Measurements from ENCODE around the gene MXRA8. TPM values are rescaled to one million over a fixed set of nuclear protein-coding genes. Genes with fewer than 3 reads are reported as not detected.

MXRA8 gene
- total RNA-seq, 1 donor from 2014 or later: 106 TPM

DNA sequence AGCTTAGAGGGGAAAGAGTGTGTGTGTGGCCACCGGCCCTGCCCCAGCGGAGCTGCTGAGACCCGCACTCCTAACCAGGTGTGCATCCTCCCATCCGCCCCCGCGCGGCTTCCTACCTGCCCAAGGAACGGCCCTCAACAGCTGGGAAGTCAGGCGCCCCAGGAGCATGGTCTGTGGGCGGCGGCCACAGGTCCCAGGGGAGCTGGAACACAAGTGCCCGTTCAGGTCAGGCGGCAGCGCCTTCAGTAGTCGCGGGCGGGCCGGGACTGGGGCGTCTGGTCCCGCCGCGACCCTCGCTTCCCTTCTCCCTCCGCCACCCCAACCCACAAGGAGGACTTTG, 16.2 kb upstream of the MXRA8 start:
- peak overlapping the region; percentile 96 for H3K4me3 ChIP-seq (ENCODE audit: low read depth, low read length)
- no peaks in the 10 kb centered on the region for H3K36me3 ChIP-seq (ENCODE audit: control insufficient read depth, insufficient read depth, low read length)
- H3K27me3 ChIP-seq (ENCODE audit: control insufficient read depth, insufficient read depth, low read length): no peaks in the 10 kb centered on the region
- TF ChIP-seq, protein P1, sequence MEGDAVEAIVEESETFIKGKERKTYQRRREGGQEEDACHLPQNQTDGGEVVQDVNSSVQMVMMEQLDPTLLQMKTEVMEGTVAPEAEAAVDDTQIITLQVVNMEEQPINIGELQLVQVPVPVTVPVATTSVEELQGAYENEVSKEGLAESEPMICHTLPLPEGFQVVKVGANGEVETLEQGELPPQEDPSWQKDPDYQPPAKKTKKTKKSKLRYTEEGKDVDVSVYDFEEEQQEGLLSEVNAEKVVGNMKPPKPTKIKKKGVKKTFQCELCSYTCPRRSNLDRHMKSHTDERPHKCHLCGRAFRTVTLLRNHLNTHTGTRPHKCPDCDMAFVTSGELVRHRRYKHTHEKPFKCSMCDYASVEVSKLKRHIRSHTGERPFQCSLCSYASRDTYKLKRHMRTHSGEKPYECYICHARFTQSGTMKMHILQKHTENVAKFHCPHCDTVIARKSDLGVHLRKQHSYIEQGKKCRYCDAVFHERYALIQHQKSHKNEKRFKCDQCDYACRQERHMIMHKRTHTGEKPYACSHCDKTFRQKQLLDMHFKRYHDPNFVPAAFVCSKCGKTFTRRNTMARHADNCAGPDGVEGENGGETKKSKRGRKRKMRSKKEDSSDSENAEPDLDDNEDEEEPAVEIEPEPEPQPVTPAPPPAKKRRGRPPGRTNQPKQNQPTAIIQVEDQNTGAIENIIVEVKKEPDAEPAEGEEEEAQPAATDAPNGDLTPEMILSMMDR (IDR thresholded peaks at IDR 0.05; ENCODE audit: insufficient read depth, low read length, poor library complexity, severe bottlenecking): no peak
- DNase-seq (ENCODE audit: low read depth): no peak

DNA sequence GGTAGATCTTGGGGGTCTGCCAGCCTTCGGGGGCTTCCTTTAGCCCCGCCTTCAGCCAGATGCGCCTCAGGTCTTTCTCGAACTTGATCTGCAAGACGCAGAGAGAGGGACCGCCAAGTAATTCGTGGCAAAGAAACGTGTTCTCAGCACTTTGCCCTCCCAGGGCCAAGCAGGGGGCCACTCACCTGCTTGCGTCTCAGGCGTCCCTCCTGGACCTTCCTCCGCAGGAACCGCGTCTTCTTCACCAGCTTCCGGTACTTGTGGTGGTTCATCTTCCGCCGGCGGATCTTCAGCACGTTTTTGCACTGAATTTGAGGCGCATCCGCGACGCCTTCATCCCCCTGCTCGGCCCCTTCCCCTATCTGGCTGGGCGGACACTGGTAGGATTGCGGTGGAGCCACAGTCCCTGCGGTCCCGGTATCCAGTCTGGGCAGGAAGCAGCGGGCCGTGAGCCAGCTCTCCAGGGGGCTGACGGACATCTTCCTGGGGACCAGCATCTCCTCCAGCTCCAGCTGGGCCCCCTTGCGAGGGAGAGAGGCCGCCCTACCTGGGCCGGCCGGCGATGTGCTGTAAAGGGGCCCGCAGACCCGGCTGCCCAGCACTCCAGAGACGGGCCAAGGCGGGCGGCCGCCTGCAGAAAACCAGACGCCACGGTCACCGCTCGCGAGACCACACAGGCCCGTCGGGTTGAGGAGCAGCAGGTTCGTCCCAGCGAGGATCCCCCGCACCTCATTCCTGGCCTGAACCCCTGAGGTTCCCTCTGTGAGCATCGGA, 15.6 kb upstream of the MXRA8 start:
- TF ChIP-seq, protein P1 (IDR thresholded peaks at IDR 0.05; ENCODE audit: insufficient read depth, low read length, poor library complexity, severe bottlenecking): no peak
- Histone ChIP-seq H3K4me3 (ENCODE audit: low read depth, low read length) (peak overlapping the region; percentile 96), H3K36me3 (ENCODE audit: control insufficient read depth, insufficient read depth, low read length) (no peaks in the 10 kb centered on the region), H3K27me3 (ENCODE audit: control insufficient read depth, insufficient read depth, low read length) (no peaks in the 10 kb centered on the region)
- no peak for DNase-seq (ENCODE audit: low read depth)

DNA sequence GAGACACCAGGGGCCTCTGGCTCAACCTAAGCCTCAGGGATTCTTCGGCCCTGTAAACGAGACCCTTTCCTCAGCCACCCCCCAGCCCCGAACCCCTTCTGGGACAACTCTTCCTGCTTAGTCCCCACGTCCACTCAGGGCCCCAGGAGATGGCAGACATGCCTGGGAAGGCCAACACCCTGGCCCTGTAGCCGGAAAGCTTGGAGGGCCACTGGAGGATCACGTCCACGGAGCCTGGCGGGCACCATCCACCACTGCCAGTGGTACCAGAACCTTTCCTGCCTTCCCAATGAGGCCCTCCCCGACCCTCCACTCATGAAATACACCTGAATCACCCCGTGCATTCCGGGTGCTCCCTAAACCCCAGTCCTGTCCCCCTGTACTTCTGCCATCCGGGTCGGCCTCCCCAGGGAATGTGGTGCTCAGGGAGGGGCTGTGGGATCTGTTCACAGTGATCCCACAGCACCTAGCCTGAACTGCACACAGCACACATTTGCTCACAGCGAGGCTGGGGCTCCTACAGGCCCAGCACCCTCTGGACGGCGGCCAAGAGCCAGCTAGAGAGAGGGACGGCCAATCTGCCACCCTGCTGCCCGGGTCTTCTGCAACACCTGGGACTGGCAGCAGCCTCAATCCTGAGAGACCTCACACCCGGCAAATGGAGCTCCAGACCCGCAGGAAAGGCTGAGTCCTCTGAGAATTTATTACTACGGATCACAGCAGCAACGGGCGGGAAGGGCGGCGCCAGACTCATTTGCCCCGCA, 14.9 kb upstream of the MXRA8 start:
- Histone ChIP-seq H3K4me3 (ENCODE audit: low read depth, low read length) (no peak overlapping the region), H3K27me3 (ENCODE audit: control insufficient read depth, insufficient read depth, low read length) (no peaks in the 10 kb centered on the region), H3K36me3 (ENCODE audit: control insufficient read depth, insufficient read depth, low read length) (no peaks in the 10 kb centered on the region)
- DNase-seq (ENCODE audit: low read depth): no peak
- TF ChIP-seq, protein P1 (IDR thresholded peaks at IDR 0.05; ENCODE audit: insufficient read depth, low read length, poor library complexity, severe bottlenecking): no peak

DNA sequence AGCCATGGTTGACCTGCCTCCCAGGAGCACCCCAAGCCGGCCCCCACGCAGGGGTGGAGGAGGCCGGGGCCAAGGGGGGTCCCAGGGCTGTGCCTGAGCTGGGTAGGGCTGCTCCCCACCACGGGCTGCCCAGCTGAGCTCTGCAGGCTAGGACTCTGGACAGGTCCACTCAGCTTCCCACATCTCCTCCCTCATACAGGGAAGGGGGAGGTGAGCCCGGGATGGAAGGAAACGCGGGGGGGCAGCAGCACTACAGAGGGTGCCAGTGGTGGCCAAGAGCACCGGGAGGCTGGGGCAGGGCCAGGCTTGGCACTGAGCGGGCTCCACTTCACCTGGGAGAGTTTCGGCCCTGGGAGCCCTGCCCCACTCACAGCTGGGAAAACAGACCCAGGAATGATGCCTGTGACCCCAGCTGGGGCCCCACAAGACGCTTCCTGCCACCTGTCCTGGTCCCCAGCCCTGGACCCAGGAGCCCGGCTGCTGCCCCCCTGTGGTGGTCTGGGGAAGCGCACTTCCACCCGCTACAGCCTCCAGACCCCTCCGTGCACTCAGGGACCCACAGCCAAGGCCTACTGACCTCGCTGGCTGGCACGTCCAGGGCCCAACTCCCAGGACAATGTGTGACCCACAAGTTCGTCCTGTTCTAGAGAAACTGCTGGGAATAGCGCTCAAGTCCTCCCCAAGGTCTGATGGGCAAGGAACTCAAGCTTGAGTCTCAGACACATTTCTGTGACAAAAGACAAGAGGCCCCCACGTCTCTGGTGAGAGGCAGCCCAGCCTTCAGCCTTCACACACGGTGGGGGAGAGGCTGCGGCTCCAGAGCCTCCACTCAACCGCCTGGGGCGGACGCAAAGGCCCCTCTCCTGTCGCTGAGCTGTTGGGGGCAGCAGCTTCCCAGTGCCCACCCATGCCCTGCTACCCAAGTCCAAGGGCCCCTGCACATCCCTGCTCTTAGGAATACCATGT, 13.7 kb upstream of the MXRA8 start:
- no peak for DNase-seq (ENCODE audit: low read depth)
- Histone ChIP-seq H3K27me3 (ENCODE audit: control insufficient read depth, insufficient read depth, low read length) (no peaks in the 10 kb centered on the region), H3K4me3 (ENCODE audit: low read depth, low read length) (no peak overlapping the region), H3K36me3 (ENCODE audit: control insufficient read depth, insufficient read depth, low read length) (no peaks in the 10 kb centered on the region)
- TF ChIP-seq, protein P1 (IDR thresholded peaks at IDR 0.05; ENCODE audit: insufficient read depth, low read length, poor library complexity, severe bottlenecking): peak; percentile 93

DNA sequence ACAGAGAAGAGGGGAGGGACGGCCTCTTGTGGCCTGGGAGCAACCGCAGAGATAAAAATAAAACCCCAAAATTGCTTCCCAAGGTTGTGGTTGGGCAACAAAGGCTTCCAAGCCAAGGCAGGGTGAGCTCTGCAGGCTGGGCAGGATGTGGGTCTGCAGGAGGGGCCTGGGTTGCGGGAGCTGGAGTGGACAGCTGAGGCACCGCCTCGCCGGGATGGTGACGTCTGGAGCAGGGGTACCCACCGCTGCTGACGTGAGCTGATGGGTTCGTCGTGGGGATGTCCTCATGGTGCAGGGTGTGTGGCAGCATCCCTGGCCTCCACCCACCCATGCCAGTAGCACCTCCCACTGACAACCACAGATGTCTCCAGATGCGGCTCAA, 13.0 kb upstream of the MXRA8 start:
- Histone ChIP-seq H3K27me3 (ENCODE audit: control insufficient read depth, insufficient read depth, low read length) (no peaks in the 10 kb centered on the region), H3K4me3 (ENCODE audit: low read depth, low read length) (no peak overlapping the region), H3K36me3 (ENCODE audit: control insufficient read depth, insufficient read depth, low read length) (no peaks in the 10 kb centered on the region)
- TF ChIP-seq, protein P1 (IDR thresholded peaks at IDR 0.05; ENCODE audit: insufficient read depth, low read length, poor library complexity, severe bottlenecking): no peak
- no peak for DNase-seq (ENCODE audit: low read depth)
